Body of pancreas (tissue), 4 donors: ENCODE results near the gene IFNK. TPM values are rescaled to one million over a fixed set of nuclear protein-coding genes. Genes with fewer than 3 reads are reported as not detected.

Experiments used
- ATAC-seq: fragments of 150-250 bp; one replicate; pipeline ENCODE4 v1.9.1; 2016
- DNase-seq, 4 donors: peaks; one replicate each; pipeline ENCODE4 v3.0.0-alpha.2; 2019
- H3K27ac ChIP-seq, 4 donors: fragments of 200-600 bp; sonication (generic); 1 replicate in 3 of 4; 2 replicates in 1 of 4; pipeline versions ENCODE4 v1.5.1 to v1.6.1; 2016 to 2019; ENCODE audit warnings: mild to moderate bottlenecking in 1 of 4, mixed read lengths in 1 of 4, moderate library complexity in 1 of 4
- H3K27me3 ChIP-seq, 2 donors: fragments of 200-600 bp; sonication (generic); one replicate each; pipeline ENCODE4 v1.6.0; 2016; ENCODE audit warnings: mild to moderate bottlenecking in 1 of 2
- H3K36me3 ChIP-seq, 2 donors: fragments of 200-600 bp; sonication (generic); replicated peaks in 1 of 2; 2 replicates each; pipeline ENCODE4 v1.5.1; 2016; ENCODE audit warnings: low read depth in 2 of 2; ENCODE audit not compliant: insufficient read depth in 1 of 2
- H3K4me1 ChIP-seq: fragments of 200-600 bp; sonication (generic); one replicate; pipeline ENCODE4 v1.6.0; 2016
- H3K4me3 ChIP-seq, 2 donors: fragments of 200-600 bp; sonication (generic); 1 replicate in 1 of 2; 2 replicates in 1 of 2; pipeline ENCODE4 v1.5.1; 2016 to 2019
- H3K9me3 ChIP-seq, 3 donors: fragments of 200-600 bp; sonication (generic); 1 replicate in 2 of 3; 2 replicates in 1 of 3; pipeline ENCODE4 v1.5.1; 2016
- CTCF ChIP-seq, 7 experiments: fragments of 450-650 bp in 4 of 7; fragments of 200-600 bp in 3 of 7; sonication (generic) in 3 of 7; IDR thresholded peaks; one replicate each; pipeline ENCODE4 v1.5.1; 2016 to 2019; ENCODE audit warnings: antibody characterized with exemption in 7 of 7
- POLR2A ChIP-seq, 3 donors: fragments of 450-650 bp; IDR thresholded peaks; one replicate each; pipeline ENCODE4 v1.6.1; 2016; ENCODE audit warnings: antibody characterized with exemption in 3 of 3, mild to moderate bottlenecking in 2 of 3
- WGBS, 2 donors: methylation state at CpG; one replicate each; pipeline ENCODE4 v1.1.5; 2017; 5-methylcytosine and 5-hydroxymethylcytosine counted together
- intact Hi-C: fragments of 100-400 bp; cut with DNase I; formaldehyde crosslinking; loops from one replicate; pipeline ENCODE4 v1.15.1; 2023
- total RNA-seq, 2 donors: library from RNA; depleted of rRNA; stranded (reverse); fragments of >200 nt; gene quantifications; one replicate each; pipeline ENCODE4 v1.1.0, GENCODE V29; 2016

Gene IFNK
- total RNA-seq, 2 donors from 2014 or later: not detected

DNA sequence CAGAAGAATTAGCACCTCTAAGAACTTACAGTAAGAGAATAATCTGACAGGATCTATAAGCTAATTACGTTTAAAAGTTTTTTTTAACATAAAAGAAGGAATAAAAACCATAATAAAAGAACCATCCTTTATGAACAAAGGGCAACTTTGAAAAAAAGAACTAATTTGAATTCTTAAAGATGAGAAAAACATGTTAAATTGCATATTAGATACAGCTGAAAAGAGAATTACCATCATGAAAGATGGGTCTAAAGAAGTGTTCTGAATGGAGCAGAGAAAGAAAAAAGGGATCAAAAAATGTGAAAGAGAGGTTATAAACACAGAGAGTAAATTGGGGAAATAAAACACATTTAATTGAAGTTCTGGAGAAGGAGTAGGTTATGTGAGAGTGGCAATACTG, 45.8 kb upstream of the IFNK start:
- ATAC-seq: no peak
- Histone ChIP-seq H3K36me3 (no peaks in the 10 kb centered on the region), H3K4me1 (no peaks in the 10 kb centered on the region), H3K4me3 (no peak overlapping the region), H3K27ac (no peak overlapping the region), H3K9me3 (no peaks in the 10 kb centered on the region), H3K27me3 (no peaks in the 10 kb centered on the region)
- 91 to 93% methylated on average over 1 of the region's 1 CpG for WGBS, 2 donors
- no peak for DNase-seq
- TF ChIP-seq POLR2A (IDR thresholded peaks at IDR 0.05) (no peak), CTCF (IDR thresholded peaks at IDR 0.05) (no peak)
- intact Hi-C loops: no loop called here

GRCh38 chr9:27482709-27483108, 41.4 kb upstream of the IFNK start:
- Histone ChIP-seq H3K4me1 (no peaks in the 10 kb centered on the region), H3K27ac (no peak overlapping the region), H3K27me3 (no peaks in the 10 kb centered on the region), H3K36me3 (no peaks in the 10 kb centered on the region), H3K9me3 (no peaks in the 10 kb centered on the region), H3K4me3 (no peak overlapping the region)
- ATAC-seq (no peak), DNase-seq (no peak)
- TF ChIP-seq POLR2A (IDR thresholded peaks at IDR 0.05): no peak
- TF ChIP-seq CTCF (IDR thresholded peaks at IDR 0.05): no peak
- WGBS, 2 donors: 91 to 95% methylated on average over 2 of the region's 2 CpGs
- intact Hi-C loops: no loop called here

GRCh38 chr9:27483576-27483975, 40.5 kb upstream of the IFNK start:
- Histone ChIP-seq H3K4me1 (no peaks in the 10 kb centered on the region), H3K36me3 (no peaks in the 10 kb centered on the region), H3K27ac (no peak overlapping the region), H3K9me3 (no peaks in the 10 kb centered on the region), H3K27me3 (no peaks in the 10 kb centered on the region), H3K4me3 (no peak overlapping the region)
- intact Hi-C loops: no loop called here
- WGBS, 2 donors: 89 to 92% methylated on average over 6 of the region's 6 CpGs
- DNase-seq: no peak
- no peak for TF ChIP-seq CTCF (IDR thresholded peaks at IDR 0.05)
- TF ChIP-seq POLR2A (IDR thresholded peaks at IDR 0.05): no peak
- ATAC-seq: no peak

DNA sequence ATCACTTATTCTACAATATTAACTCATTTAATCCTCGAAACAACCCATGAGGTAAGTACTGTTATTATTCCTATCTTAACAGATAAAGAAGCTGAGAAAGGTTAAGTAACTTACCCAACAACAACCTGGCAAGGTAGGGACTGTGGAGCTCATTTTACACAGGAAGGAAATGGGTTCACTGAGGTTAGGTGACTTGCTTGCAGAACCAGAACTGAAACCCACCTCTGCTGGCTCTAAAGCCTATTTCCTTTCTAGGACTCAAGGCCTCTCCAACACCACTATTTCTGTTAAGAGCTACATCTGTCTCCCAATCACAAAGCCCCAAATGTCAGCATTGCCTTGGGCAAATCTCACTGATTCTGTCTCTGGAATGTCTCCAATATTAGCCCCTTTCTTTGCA, 38.9 kb upstream of the IFNK start:
- Histone ChIP-seq H3K27me3 (no peaks in the 10 kb centered on the region), H3K9me3 (no peaks in the 10 kb centered on the region), H3K4me3 (no peak overlapping the region), H3K4me1 (no peaks in the 10 kb centered on the region), H3K27ac (no peak overlapping the region), H3K36me3 (no peaks in the 10 kb centered on the region)
- intact Hi-C loops: no loop called here
- 92 to 97% methylated on average over 1 of the region's 1 CpG for WGBS, 2 donors
- no peak for DNase-seq
- TF ChIP-seq POLR2A (IDR thresholded peaks at IDR 0.05): no peak
- TF ChIP-seq CTCF (IDR thresholded peaks at IDR 0.05): no peak
- no peak for ATAC-seq

DNA sequence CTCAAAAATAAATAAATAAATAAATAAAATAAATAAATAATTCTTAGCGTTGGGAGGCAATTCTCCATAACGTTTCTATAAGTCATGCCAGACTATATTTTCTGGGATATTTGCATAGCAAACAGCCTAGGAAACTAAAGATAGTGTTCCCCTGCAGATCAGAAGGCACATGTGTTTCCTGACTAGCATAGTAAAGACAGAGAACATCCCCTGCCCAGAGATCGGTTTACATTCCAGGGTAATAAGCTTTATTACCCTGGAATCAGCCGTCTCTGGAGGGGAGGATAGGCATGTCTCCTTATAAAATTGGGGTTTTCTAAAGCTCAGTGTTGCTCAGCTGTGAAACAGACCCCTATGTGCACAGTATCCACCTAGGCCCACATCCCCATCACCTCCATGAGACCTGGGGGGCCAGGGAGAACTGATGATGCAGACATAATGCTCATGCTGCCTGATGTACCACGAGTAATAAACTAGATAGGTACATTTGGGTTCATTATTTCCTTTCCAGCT, 36.9 kb upstream of the IFNK start:
- H3K27ac ChIP-seq: no peak overlapping the region
- H3K4me1 ChIP-seq: no peaks in the 10 kb centered on the region
- TF ChIP-seq POLR2A (IDR thresholded peaks at IDR 0.05) (no peak), CTCF (IDR thresholded peaks at IDR 0.05) (no peak)
- intact Hi-C loops: no loop called here
- H3K9me3 ChIP-seq: no peaks in the 10 kb centered on the region
- no peak for DNase-seq
- no peaks in the 10 kb centered on the region for H3K27me3 ChIP-seq
- H3K36me3 ChIP-seq: no peaks in the 10 kb centered on the region
- no peak for ATAC-seq
- WGBS, 2 donors: 57 to 59% methylated on average over 5 of the region's 5 CpGs
- no peak overlapping the region for H3K4me3 ChIP-seq
